ENCODE results near the gene SYT15. TPM values are rescaled to one million over a fixed set of nuclear protein-coding genes. Genes with fewer than 3 reads are reported as not detected.

Gene SYT15
- total RNA-seq, 1 experiment from 2014 or later = 2.2 TPM

DNA sequence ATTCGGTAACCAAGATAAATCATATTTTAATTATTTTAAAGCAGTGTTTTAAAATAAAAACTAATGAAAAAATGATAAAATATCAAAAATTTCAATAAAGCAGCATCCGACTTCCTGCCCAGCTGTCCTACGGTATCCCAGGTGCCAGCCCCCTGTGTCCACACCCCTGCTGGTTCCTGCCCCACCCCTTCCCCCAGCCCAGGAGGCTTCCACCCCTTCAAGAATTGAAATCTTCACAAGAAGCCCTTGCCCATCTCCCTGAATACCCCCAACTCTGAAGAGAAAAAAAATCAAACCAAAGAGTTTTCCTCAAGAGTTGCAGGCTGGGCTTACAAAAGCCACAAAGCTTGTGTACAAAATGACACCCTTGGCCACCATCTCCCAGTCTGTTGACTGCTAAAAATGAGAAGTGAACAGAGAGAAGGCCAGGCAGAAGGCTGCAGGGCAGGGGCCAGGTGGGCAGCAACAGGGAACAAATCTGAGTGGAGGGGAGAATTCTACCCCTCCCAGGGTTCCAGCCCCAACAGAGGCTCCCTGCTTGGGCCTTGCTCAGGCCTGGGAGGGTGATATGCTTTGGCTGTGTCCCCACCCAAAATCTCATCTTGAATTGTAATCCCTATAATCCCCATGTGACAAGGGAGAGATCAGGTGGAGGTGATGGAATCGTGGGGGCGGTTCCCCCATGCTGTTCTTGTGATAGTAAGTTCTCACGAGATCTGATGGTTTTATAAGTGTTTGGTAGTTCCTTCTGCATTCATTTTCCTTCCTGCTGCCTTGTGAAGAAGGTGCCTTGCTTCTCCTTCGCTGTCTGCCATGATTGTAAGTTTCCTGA lies 37.0 kb upstream of the SYT15 start:
- Mint-ChIP-seq H3K9me3 (ENCODE audit: low read depth, unreplicated experiment) (no peaks in the 10 kb centered on the region), H3K4me1 (ENCODE audit: low read depth, unreplicated experiment) (peaks cover 58% of the 10 kb centered on the region), H3K4me3 (ENCODE audit: low read depth, unreplicated experiment) (no peak overlapping the region), H3K27me3 (ENCODE audit: unreplicated experiment) (no peaks in the 10 kb centered on the region), H3K27ac (ENCODE audit: unreplicated experiment) (no peak overlapping the region), H3K36me3 (ENCODE audit: insufficient read depth, unreplicated experiment) (peaks cover 11% of the 10 kb centered on the region)
- DNase-seq = peak; percentile 6
- no TSS peak for BruUV-seq (replicated peaks)
- CTCF ChIA-PET = no interaction called here
- intact Hi-C loops (cut with micrococcal nuclease; ENCODE audit: unreplicated experiment) = no loop called here
- TF ChIP-seq, protein P1, sequence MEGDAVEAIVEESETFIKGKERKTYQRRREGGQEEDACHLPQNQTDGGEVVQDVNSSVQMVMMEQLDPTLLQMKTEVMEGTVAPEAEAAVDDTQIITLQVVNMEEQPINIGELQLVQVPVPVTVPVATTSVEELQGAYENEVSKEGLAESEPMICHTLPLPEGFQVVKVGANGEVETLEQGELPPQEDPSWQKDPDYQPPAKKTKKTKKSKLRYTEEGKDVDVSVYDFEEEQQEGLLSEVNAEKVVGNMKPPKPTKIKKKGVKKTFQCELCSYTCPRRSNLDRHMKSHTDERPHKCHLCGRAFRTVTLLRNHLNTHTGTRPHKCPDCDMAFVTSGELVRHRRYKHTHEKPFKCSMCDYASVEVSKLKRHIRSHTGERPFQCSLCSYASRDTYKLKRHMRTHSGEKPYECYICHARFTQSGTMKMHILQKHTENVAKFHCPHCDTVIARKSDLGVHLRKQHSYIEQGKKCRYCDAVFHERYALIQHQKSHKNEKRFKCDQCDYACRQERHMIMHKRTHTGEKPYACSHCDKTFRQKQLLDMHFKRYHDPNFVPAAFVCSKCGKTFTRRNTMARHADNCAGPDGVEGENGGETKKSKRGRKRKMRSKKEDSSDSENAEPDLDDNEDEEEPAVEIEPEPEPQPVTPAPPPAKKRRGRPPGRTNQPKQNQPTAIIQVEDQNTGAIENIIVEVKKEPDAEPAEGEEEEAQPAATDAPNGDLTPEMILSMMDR (IDR thresholded peaks at IDR 0.05; ENCODE audit: unreplicated experiment) = no peak

DNA sequence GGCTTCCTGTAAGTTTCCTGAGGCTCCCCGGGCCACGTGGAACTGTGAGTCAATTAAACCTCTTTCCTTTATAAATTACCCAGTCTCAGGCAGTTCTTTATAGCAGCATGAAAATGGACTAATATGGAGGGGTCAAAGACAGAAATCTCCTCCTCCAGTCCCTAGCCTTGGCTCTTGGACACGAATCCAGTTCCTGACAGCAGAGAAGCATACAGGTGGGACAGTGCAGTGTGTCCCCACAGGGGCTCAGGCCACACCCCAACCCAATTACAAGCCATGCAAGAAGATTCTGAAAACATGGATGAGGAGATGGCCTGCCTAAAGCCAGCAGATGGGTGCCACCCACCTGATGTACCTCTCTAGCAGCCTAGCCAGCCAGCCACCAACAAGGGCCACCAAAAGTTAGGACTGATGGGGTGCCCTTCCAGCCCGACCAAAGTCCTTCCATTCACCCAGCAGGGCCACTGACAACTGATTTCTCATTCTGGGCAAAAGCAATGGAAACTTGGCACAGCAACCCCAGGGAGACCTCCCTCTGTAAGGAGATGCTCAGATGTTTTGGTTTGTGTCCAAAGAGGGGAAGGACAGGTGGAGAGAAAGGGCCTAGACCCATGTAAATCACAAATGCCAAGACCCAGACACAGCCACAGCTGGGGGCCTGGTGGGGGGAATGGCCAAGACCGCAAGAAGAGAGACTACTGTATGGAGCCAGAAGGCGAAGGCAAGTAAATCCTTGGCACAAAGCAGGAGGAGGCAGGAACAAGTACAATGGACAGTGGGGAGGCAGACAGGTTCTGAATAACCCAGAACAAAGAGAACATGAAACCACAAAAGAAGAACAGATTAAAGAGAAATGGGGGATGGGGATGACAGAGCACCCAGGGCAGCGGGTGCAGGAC lies 36.1 kb upstream of the SYT15 start:
- TF ChIP-seq, protein P1 (IDR thresholded peaks at IDR 0.05; ENCODE audit: unreplicated experiment) = no peak
- DNase-seq = peak; percentile 14
- Mint-ChIP-seq H3K27me3 (ENCODE audit: unreplicated experiment) (no peaks in the 10 kb centered on the region), H3K27ac (ENCODE audit: unreplicated experiment) (no peak overlapping the region), H3K36me3 (ENCODE audit: insufficient read depth, unreplicated experiment) (peaks cover 11% of the 10 kb centered on the region), H3K4me3 (ENCODE audit: low read depth, unreplicated experiment) (no peak overlapping the region), H3K4me1 (ENCODE audit: low read depth, unreplicated experiment) (peaks cover 52% of the 10 kb centered on the region), H3K9me3 (ENCODE audit: low read depth, unreplicated experiment) (no peaks in the 10 kb centered on the region)
- CTCF ChIA-PET = interaction anchor here (2.8 kb wide), 1 partner anchor 12 kb away, joined by 11 read pairs; no protein-coding TSS in a partner anchor
- intact Hi-C loops (cut with micrococcal nuclease; ENCODE audit: unreplicated experiment) = no loop called here
- no TSS peak for BruUV-seq (replicated peaks)

DNA sequence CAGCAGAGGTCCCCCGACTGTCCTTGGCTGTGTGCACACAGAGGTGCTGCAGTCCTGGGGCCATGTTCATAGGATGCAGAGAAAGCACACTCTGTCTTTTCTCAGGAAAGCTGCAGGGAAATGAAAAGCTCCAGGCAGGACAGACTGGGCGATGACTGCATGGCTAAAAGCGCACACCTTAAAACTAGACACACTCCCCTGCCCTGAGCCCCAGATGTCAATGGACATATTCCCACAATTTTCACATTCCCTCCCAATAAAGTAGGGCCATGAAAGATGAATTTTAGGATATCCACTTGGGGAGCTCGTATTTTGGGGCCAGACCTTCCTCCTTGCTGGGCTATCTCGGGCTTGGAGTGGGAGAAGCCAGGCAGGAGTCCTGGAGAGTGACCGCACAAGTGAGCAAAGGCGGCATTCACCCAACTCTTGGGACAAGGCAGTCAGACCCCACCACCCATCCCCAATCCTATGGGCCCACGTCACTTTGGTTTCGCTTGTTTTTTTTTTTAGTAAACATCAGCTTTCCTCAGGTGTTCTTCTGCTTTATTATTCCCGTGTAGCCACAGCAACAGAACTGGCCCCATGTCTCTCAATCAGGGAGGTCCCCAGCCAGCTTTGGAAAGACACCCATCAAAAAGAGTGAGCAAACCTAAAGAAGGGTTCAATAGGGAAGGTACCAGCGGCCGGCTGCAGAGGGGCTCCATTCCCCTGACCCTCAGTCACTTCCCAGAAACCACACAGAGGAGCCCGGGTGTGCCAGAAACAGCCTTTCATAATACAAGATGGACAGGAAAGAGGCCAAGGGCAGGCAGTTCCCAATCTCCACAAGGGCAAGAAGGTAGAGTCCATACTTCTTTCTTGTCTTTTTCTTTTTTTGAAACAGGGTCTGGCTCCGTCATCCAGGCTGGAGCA lies 35.2 kb upstream of the SYT15 start:
- DNase-seq = peak; percentile 10
- BruUV-seq (replicated peaks) = no TSS peak
- Mint-ChIP-seq H3K4me1 (ENCODE audit: low read depth, unreplicated experiment) (peaks cover 48% of the 10 kb centered on the region), H3K9me3 (ENCODE audit: low read depth, unreplicated experiment) (no peaks in the 10 kb centered on the region), H3K4me3 (ENCODE audit: low read depth, unreplicated experiment) (no peak overlapping the region), H3K36me3 (ENCODE audit: insufficient read depth, unreplicated experiment) (peaks cover 11% of the 10 kb centered on the region), H3K27ac (ENCODE audit: unreplicated experiment) (no peak overlapping the region), H3K27me3 (ENCODE audit: unreplicated experiment) (no peaks in the 10 kb centered on the region)
- TF ChIP-seq, protein P1 (IDR thresholded peaks at IDR 0.05; ENCODE audit: unreplicated experiment) = no peak
- CTCF ChIA-PET = interaction anchor here (0.6 to 2.8 kb wide), 6 partner anchors 7 to 268 kb away, joined by 3 to 15 read pairs (median 4); no protein-coding TSS in a partner anchor
- intact Hi-C loops (cut with micrococcal nuclease; ENCODE audit: unreplicated experiment) = no loop called here
